NCI-H2196 (cell line): Measurements from ENCODE around the gene GATC.
"Not testable (repeated sequence)": the region's sequence is repeated elsewhere in the genome, so short reads cannot be mapped to it uniquely, and the experiment has no call there.

Experiments used
- DNase-seq: peaks from one replicate; lab custom pipeline; 2025; ENCODE audit not compliant: unreplicated experiment; lab: John Stamatoyannopoulos, UW

The GATC gene

GRCh38 chr12:120468821-120469449, 22.7 kb downstream of the GATC start:
- DNase-seq: no peak

DNA sequence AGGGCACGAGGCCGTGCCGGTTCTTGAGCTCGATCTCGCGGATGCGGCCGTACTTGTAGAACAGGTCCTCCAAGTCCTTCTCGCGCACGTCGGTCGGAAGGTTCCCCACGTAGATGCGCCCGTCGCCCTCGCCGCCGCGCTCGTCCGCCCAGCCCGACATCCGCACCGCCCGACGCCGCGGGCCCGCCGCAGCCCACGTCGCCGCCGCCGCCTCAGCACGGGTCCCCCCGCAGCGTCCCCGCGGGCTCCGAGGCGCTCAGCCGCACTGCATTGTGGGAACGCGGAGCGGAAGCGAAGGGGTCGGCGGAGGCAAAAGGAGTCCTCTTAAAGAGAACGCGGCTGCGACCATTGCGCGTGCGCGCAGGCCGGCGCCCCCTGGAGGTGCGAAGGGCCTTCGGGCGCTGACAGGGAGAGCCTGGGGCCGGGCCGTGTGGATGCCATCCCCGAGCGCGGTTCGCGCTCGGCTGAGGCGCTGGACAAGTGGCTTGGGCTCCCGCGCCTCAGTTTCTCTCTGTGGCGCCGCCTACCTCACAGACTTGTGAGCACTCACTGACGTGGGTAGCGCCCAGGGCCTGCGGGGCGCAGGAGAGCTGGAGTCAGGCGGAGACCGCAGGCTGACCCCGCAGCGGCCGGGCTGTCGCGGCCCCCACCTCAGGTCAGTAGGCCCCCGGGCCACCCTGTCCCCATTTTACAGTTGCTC, 23.4 kb downstream of the GATC start, which contains the start of gene SRSF9:
TSS of gene SRSF9 (minus strand) at position 299 of the 700 bp plus-strand sequence. CDS start at position 160, 139 bp downstream.
- DNase-seq: peak; percentile 97

GRCh38 chr12:120470150-120470784, 24.0 kb downstream of the GATC start:
- no peak for DNase-seq

DNA sequence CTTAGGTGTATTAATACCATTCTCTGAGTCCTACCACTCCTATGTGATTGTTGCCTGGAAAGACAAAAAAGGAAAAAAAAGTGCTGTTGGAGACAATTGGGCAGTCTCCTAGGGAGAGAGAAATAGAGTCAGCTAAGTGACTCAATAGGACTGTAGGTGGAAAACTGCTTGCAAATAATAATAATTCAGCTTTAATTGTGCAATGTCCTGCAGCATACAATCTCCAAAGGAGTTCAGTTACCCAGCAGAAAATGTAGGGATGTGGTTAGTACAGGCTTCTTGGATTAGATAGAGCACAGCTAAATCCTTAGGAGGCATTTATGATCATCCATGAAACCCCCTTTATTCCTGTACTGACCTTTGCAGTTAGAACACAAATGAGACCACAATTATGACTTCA, 26.3 kb downstream of the GATC start:
- DNase-seq: no peak

DNA sequence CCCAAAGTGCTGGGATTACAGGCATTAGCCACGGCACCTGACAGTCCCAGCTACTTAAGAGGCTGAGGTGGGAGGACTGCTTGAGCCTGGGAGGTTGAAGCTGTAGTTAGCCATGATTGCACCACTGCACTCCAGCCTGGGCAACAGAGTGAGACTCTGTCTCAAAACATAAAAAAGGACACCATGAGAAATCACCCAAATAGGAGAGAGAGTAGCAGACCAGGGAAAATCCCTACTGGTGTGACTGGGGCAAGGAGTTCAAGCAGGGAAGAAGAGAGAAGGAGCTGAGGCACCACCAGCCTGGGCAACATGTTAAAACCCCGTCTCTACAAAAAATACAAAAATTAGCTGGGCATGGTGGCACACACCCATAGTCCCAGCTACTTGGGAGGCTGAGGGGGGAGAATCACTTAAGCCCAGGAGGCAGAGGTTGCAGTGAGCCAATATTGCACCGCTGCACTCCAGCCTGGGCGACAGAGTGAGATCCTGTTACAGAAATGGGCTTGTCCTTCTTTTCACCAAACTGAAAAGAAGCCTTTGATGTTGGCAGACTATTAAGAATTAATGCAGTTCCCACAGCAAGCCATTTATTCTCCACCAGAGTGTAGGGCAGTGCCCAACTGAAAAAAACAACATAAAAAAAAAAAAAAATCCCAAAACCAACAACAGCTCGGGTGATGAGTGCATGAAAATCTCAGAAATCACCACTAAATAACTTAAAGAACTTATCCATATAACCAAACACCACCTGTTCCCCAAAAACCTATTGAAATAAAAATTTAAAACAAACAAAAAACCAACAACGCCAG, 27.8 kb downstream of the GATC start:
- DNase-seq: no peak

DNA sequence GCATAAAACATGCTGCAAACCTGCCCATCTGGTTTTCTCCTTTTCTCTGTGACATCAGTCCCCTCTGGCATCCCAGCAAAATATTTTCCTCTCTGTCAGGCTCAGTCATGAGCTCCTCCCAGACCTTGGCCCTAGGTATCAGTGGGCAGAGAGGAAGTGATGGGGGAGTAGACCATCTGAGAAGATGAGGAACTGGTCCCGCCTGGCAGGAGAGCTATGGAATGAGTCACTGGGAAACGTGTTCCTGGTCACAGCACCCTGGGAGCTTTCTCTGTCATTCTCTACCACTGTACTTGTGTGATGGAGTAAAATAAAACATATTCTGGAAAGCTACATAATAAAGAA, 28.3 kb downstream of the GATC start:
- DNase-seq: peak; percentile 23

- DNase-seq: no peak
Measured at GRCh38 chr12:120475643-120476042, 29.4 kb downstream of the GATC start.

- DNase-seq: no peak
Measured at GRCh38 chr12:120479458-120479857, 33.2 kb downstream of the GATC start.

GRCh38 chr12:120480211-120480610, 34.0 kb downstream of the GATC start:
- no peak for DNase-seq

- no peak for DNase-seq
Measured at GRCh38 chr12:120481022-120481767, 35.0 kb downstream of the GATC start.

GRCh38 chr12:120483621-120484020, 37.4 kb downstream of the GATC start:
- DNase-seq: no peak

DNA sequence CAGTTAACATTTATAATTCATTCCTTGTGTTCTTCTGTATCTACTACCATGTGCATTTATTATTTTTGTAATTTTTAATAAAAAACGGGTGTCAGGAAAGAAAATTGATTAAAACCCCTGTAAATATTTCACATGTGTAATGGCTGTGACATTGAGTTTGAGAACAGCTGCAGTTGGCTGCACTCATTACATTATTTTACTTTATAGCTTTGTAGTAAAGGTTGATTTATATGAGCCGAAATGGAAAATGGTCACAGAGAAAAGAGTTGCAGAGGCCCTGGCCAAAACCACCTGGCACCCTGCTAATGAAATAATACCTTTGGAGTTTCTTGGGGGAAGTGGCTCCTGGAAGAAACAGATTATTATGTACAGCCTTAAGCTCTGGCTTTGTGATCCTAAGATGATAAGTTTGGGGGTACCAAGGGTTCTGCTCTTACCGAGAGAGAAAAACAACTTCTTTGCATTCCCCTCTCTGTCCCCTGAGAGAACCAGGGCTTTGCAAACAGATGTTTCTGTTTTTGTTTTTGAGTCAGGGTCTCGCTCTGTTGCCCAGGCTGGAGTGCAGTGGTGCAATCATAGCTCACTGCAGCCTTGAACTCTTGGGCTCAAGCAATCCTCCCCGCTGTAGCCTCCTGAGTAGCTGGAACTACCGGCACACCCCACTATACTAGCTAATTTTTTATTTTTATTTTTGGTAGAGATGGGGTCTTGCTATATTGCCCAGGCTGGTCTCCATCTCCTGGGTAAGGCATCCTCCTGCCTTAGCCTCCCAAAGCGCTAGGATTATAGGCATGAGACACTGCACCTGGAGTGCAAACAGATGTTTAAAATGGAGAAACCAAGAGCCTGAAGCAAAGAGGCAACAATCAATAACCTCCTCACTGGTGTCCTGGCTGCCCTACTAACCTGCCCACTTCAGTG, 40.0 kb downstream of the GATC start:
- no peak for DNase-seq

GRCh38 chr12:120487552-120487951, 41.3 kb downstream of the GATC start:
- not testable (repeated sequence) for DNase-seq

- no peak for DNase-seq
Measured at GRCh38 chr12:120488057-120488640, 41.9 kb downstream of the GATC start.

DNA sequence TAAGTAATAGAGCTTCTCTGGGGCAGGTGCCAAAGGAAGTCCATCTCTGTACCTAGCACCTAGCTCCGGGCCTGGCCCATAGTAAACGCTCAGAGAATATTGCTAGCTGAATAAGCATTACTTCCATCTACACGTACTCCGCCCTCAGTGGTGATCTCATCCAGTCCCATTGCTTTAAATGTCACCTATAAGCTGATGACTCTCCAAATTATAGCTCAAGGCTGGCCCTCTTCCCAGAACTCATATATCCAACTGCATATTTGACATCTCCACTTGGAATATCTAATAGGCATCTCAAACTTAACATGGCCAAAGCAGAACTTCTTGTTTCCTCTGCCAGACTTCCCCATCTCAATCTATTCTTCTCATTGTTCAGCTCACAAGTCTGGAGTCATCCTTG, 42.8 kb downstream of the GATC start:
- DNase-seq: no peak

GRCh38 chr12:120490325-120490724, 44.1 kb downstream of the GATC start:
- no peak for DNase-seq

DNA sequence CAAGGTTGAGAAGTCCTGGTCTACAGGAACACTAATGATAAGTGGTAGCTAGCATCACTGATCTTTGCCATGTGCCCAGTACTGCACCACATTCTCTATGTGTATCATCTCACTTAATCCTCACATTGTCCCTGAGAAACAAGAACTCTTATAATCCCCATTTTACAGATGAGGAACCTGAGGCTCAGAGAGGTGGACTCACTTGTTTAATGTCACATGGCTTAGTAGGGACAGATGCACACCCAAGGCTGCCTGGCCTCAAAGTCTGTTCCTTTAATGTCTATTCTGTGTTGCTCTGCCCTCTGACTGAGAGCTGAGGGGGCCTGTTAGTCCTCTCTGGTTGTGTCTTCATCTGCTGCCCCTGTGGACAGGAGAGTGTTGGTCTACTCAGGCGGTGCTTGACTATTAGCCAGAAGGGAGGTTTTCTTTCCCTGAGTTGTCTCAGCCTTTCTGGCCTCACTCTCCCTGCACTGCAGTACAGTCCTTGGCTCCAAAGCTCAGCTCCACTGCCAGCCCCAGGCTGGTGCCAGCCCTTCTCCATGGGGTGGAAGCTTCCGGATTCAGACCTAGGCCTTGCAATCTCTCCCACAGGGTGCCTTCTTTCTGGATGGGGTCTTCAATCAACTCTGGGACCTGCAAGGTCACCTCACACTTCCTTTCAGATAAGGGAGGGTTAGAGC, 44.7 kb downstream of the GATC start:
- no peak for DNase-seq

GRCh38 chr12:120495186-120495730, 49.0 kb downstream of the GATC start:
- no peak for DNase-seq
